GM18951 (cell line): Measurements from ENCODE around the gene IQCN.
A peak's percentile ranks its signal among the peaks of the same experiment; 100 is the strongest.

Experiments
- POLR2A ChIP-seq: IDR thresholded peaks from 4 replicates; pipeline ENCODE4 v1.6.1; 2011; ENCODE audit warnings: mild to moderate bottlenecking; ENCODE audit not compliant: insufficient read length, insufficient read depth; ENCODE audit errors: extremely low read depth
- in situ Hi-C: fragments of 300-500 bp; cut with MboI; formaldehyde crosslinking; loops from one replicate; pipeline ENCODE4 v1.12.0; 2022; ENCODE audit warnings: low sequenced_read_pairs, mixed read lengths, inconsistent platforms; ENCODE audit not compliant: unreplicated experiment

The IQCN gene

GRCh38 chr19:18297308-18297707 is 23.1 kb upstream of the IQCN start:
- in situ Hi-C loops: no loop called here
- TF ChIP-seq POLR2A: no peak

- no peak for TF ChIP-seq POLR2A
- in situ Hi-C loops: no loop called here
Observed at GRCh38 chr19:18295034-18295451, 20.8 kb upstream of the IQCN start.

- no peak for TF ChIP-seq POLR2A
- in situ Hi-C loops: no loop called here
Observed at GRCh38 chr19:18294467-18294864, 20.2 kb upstream of the IQCN start.

GRCh38 chr19:18293642-18294466 is 19.6 kb upstream of the IQCN start:
- in situ Hi-C loops: no loop called here
- TF ChIP-seq POLR2A: no peak

GRCh38 chr19:18292810-18293641 is 18.8 kb upstream of the IQCN start:
- no peak for TF ChIP-seq POLR2A
- in situ Hi-C loops: no loop called here

- TF ChIP-seq POLR2A: no peak
- in situ Hi-C loops: no loop called here
Observed at GRCh38 chr19:18292462-18292809, 18.2 kb upstream of the IQCN start.

GRCh38 chr19:18291590-18292461 is 17.6 kb upstream of the IQCN start:
- peak; percentile 53 for TF ChIP-seq POLR2A
- in situ Hi-C loops: no loop called here

GRCh38 chr19:18291019-18291524 is 16.8 kb upstream of the IQCN start:
- TF ChIP-seq POLR2A: no peak
- in situ Hi-C loops: no loop called here

GRCh38 chr19:18290302-18291018 is 16.2 kb upstream of the IQCN start:
- no peak for TF ChIP-seq POLR2A
- in situ Hi-C loops: no loop called here

GRCh38 chr19:18289471-18290301 is 15.4 kb upstream of the IQCN start:
- in situ Hi-C loops: no loop called here

More at GRCh38 chr19:18289471-18290301, 15.4 kb upstream of the IQCN start:
- TF ChIP-seq POLR2A: no peak
